Jurkat, Clone E6-1 (cell line): Measurements from ENCODE around the gene HID1.
"Not testable (repeated sequence)": the region's sequence is repeated elsewhere in the genome, so short reads cannot be mapped to it uniquely, and the experiment has no call there.

Experiments
- DNase-seq: peaks from one replicate; pipeline ENCODE4 v3.0.0-alpha.2; 2011; ENCODE audit warnings: low read depth, low spot score
- H3K4me3 ChIP-seq: 2 replicates; pipeline ENCODE4 v1.5.1; 2011; ENCODE audit warnings: mild to moderate bottlenecking, low read length, control low read depth, moderate library complexity

HID1 gene

DNA sequence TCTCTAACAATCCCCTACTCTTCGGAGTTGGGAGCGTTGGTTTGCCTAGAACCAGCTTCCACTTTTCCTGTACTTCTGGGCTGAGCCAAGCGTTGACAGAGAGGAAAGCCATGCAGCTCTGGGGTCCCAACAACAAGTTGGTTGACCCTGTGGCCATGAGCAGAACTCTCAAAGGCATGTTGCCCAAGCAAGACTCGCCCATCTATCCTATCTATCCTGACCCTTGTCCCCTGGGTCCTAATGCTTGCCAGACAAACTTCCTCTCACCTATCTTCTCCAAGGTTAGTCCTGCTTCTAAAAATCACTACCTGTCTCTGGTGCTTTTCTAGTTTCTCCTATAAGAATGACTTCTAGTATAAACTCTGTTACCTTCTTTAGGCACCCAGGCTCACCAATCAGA, 63.5 kb downstream of the HID1 start:
- DNase-seq, H3K4me3 ChIP-seq: not testable (repeated sequence)

DNA sequence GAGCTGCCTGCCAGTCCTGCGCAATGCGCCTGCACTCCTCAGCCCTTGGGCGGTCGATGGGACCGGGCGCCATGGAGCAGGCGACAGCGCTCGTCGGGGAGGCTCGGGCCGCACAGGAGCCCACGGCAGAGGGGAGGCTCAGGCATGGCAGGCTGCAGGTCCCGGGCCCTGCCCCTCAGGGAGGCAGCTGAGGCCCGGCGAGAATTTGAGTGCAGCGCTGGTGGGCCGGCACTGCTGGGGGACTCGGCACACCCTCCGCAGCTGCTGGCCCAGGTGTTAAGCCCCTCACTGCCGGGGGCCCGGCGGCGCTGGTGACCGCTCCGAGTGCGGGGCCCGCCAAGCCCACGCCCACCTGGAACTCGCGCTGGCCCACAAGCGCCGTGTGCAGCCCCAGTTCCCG, 65.5 kb downstream of the HID1 start:
- H3K4me3 ChIP-seq: no peak overlapping the region
- no peak for DNase-seq

GRCh38 chr17:74906214-74906793, 66.3 kb downstream of the HID1 start:
- not testable (repeated sequence) for H3K4me3 ChIP-seq
- DNase-seq: peak; percentile 19

DNA sequence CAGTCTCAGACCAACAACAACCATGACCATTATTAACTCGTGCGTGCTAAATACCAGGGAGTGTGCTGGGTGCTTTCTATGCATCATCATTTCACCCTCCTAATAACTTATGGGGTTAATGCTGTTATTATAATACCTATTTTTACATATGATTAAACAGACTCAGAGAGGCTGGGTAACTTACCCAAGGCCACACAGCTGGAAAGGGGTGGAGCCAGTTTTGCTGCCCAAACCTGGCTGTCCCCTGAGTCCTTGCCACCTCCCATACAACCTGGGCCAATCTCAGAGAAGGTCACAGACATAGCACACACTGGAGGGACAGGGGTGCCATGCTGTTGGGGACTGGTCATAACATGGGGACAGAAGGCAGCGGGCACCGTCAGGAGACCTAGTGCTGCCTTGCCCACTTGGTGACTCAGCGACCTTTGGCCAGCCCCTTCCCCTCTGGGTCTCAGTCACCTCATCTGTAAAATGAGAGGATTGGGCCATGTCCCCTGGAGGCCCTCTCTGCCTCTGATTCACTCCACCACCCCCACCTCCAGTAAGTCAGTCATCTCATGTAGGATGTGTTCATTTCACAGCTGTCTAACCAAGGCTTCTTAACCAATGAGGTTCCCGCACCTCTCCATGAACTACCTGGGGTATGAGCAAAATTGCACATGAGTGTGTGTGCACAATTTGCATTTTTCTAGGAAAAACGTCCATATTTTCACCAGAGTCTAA, 67.7 kb downstream of the HID1 start:
- no peak overlapping the region for H3K4me3 ChIP-seq
- DNase-seq: no peak

DNA sequence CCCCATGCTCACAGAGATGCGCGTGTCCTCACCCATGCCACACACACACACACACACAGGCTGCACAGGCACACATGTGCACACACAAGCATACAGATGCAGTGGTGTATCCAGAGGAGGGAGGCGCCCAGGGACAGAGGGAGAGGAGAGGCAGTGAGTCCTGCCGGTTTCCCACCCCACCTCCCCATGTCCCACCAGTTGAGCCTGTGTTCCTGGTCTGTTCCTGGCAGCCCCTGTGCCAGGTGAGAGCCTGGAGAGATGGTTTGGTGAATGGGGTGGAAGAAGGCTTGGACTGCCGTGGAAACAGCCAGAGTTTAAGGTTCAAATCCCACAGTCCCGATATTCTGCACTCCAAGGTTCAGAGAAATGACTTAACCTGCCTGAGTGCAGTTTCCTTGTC, 68.9 kb downstream of the HID1 start:
- no peak for DNase-seq
- H3K4me3 ChIP-seq: no peak overlapping the region

- H3K4me3 ChIP-seq: no peak overlapping the region
- no peak for DNase-seq
These were observed 69.5 kb downstream of the HID1 start for GRCh38 chr17:74903034-74903433.

DNA sequence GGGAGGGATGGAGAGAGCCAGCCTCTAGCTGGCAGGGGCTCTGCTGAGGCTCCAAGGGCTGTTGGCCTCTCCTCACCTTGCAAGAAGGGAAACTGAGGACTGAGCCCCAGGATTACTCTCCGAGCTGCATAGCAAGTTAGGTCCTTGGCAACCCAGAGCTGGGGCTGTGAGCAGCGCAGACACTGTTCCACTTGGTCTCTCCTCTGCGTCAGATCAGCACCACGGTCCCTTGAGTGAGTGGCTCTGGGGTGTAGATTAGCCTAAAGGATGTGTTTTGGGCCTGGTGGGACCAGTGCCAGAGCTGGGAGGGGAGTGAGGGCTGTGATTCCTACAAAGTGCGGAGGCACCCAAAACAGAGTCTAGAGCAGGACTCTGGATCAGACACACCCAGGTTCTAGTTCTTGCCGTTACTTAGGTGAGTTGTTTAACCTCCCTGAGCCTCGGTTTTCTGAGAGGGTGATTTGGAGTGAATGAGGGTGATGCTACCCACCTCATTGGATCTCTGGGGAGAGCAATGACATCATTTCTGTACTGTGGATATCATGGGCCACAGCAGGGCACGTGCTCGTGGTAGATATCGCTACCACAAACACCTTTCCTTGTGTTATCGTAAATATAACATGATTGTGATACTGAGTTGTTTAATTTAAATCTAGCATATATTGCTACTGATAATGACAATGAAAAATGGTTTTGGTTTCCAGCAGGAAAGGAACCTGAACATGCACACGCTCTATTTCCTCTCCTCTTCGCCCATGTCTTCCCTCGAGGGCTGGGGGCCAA, 71.0 kb downstream of the HID1 start:
- no peak overlapping the region for H3K4me3 ChIP-seq
- no peak for DNase-seq
